GM19193 (cell line): Measurements from ENCODE around the gene ABCB9.

Source experiments
- POLR2A ChIP-seq: IDR thresholded peaks from 4 replicates; pipeline ENCODE4 v1.6.1; 2011; ENCODE audit not compliant: insufficient read depth, insufficient read length; ENCODE audit errors: extremely low read depth

ABCB9 gene

GRCh38 chr12:122997343-122998250 lies 31.3 kb upstream of the ABCB9 start:
- no peak for TF ChIP-seq POLR2A

- TF ChIP-seq POLR2A: no peak
Observed at GRCh38 chr12:122996621-122997342, 30.5 kb upstream of the ABCB9 start.

- no peak for TF ChIP-seq POLR2A
Observed at GRCh38 chr12:122996188-122996601, 29.9 kb upstream of the ABCB9 start.

GRCh38 chr12:122995503-122996187 lies 29.4 kb upstream of the ABCB9 start:
- no peak for TF ChIP-seq POLR2A

- no peak for TF ChIP-seq POLR2A
Observed at GRCh38 chr12:122994781-122995502, 28.7 kb upstream of the ABCB9 start.

- no peak for TF ChIP-seq POLR2A
Observed at GRCh38 chr12:122994140-122994675, 27.9 kb upstream of the ABCB9 start.

GRCh38 chr12:122992386-122992785 lies 26.1 kb upstream of the ABCB9 start:
- TF ChIP-seq POLR2A: no peak

- no peak for TF ChIP-seq POLR2A
Observed at GRCh38 chr12:122991623-122992275, 25.5 kb upstream of the ABCB9 start.

- TF ChIP-seq POLR2A: no peak
Observed at GRCh38 chr12:122990961-122991622, 24.8 kb upstream of the ABCB9 start.

GRCh38 chr12:122990561-122990960 lies 24.3 kb upstream of the ABCB9 start:
- TF ChIP-seq POLR2A: no peak

- no peak for TF ChIP-seq POLR2A
Observed at GRCh38 chr12:122989874-122990419, 23.7 kb upstream of the ABCB9 start.

GRCh38 chr12:122989225-122989839 lies 23.1 kb upstream of the ABCB9 start:
- TF ChIP-seq POLR2A: no peak
